PC-9 (cell line): ENCODE measurements around the gene MTHFD1L.

Experiments
- EZH2 ChIP-seq: fragments of 200-600 bp; sonication (generic); IDR thresholded peaks from 2 replicates; pipeline ENCODE4 v1.8.0; 2017; ENCODE audit warnings: antibody characterized with exemption, low read depth
- TF ChIP-seq, protein P1 (sequence below): fragments of 200-600 bp; sonication (generic); conservative IDR thresholded peaks from 2 replicates; pipeline ENCODE4 v1.6.1; 2017; ENCODE audit warnings: mixed run types, antibody characterized with exemption, mild to moderate bottlenecking, moderate library complexity

DNA sequence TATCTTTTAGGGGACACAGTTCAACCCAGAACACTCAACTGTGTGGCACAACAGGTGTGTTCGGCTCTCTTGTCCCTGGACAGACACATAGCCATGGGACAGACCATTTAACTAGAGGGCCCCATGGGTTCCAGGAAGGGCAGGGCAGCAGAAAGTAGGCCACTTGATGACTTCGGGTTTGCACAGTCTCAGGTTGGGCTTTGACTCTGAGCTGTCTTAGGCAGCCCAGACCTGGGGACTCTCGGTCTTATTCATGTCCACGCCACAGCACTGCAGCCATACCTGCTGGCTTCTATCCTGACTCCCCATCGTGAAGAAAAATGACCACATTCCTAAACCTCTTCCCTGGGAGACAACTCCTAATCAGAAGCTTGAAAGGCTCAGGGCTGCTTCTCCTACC is 228.2 kb downstream of the MTHFD1L start:
- TF ChIP-seq, protein P1, sequence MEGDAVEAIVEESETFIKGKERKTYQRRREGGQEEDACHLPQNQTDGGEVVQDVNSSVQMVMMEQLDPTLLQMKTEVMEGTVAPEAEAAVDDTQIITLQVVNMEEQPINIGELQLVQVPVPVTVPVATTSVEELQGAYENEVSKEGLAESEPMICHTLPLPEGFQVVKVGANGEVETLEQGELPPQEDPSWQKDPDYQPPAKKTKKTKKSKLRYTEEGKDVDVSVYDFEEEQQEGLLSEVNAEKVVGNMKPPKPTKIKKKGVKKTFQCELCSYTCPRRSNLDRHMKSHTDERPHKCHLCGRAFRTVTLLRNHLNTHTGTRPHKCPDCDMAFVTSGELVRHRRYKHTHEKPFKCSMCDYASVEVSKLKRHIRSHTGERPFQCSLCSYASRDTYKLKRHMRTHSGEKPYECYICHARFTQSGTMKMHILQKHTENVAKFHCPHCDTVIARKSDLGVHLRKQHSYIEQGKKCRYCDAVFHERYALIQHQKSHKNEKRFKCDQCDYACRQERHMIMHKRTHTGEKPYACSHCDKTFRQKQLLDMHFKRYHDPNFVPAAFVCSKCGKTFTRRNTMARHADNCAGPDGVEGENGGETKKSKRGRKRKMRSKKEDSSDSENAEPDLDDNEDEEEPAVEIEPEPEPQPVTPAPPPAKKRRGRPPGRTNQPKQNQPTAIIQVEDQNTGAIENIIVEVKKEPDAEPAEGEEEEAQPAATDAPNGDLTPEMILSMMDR: no peak
- no peak for TF ChIP-seq EZH2
